SK-N-SH treated with all-trans-retinoic acid at 6 μM for 48 hours (cell line): ENCODE data around the gene PLCB4.

Source experiments
- ARNTL ChIP-seq: fragments of 450-650 bp; formaldehyde crosslinking; IDR thresholded peaks from 2 replicates; pipeline ENCODE4 v1.5.0; 2020; ENCODE audit warnings: low read depth, mild to moderate bottlenecking, moderate library complexity, borderline replicate concordance
- CSDC2 ChIP-seq: fragments of 250-450 bp; sonication (Bioruptor Pico); IDR thresholded peaks from 2 replicates; pipeline ENCODE4 v1.5.0; 2020; ENCODE audit warnings: mild to moderate bottlenecking, moderate library complexity
- CSRNP3 ChIP-seq: fragments of 250-450 bp; sonication (Bioruptor Pico); IDR thresholded peaks from 2 replicates; pipeline ENCODE4 v1.5.1; 2021; ENCODE audit warnings: mild to moderate bottlenecking, moderate library complexity
- OSR1 ChIP-seq: fragments of 250-450 bp; sonication (Bioruptor Pico); IDR thresholded peaks from 2 replicates; pipeline ENCODE4 v1.8.0; 2022; ENCODE audit warnings: moderate library complexity, mild to moderate bottlenecking, inconsistent platforms
- RARB ChIP-seq: fragments of 250-450 bp; sonication (Bioruptor Pico); IDR thresholded peaks from 2 replicates; pipeline ENCODE4 v1.8.0; 2021; ENCODE audit warnings: mild to moderate bottlenecking, moderate library complexity
- ZFP30 ChIP-seq: fragments of 450-650 bp; formaldehyde crosslinking; IDR thresholded peaks from 2 replicates; pipeline ENCODE4 v1.5.0; 2022; ENCODE audit warnings: mild to moderate bottlenecking, moderate library complexity
- ZNF70 ChIP-seq: fragments of 450-650 bp; formaldehyde crosslinking; IDR thresholded peaks from 2 replicates; pipeline ENCODE4 v1.5.0; 2020; ENCODE audit warnings: mild to moderate bottlenecking, moderate library complexity
- TF ChIP-seq, protein P1 (sequence below): fragments of 250-450 bp; sonication (Bioruptor Pico); IDR thresholded peaks from 2 replicates; pipeline ENCODE4 v1.5.1; 2020; ENCODE audit warnings: low read depth, mild to moderate bottlenecking, moderate library complexity
- TF ChIP-seq, protein P2 (sequence below): fragments of 250-450 bp; sonication (Bioruptor Pico); IDR thresholded peaks from 2 replicates; pipeline ENCODE4 v1.8.0; 2020; ENCODE audit warnings: mild to moderate bottlenecking, moderate library complexity, borderline replicate concordance

GRCh38 chr20:9409352-9409751 is 340.5 kb downstream of the PLCB4 start:
- no peak for TF ChIP-seq ARNTL (CRISPR knock-in tag)
- TF ChIP-seq, protein P1, sequence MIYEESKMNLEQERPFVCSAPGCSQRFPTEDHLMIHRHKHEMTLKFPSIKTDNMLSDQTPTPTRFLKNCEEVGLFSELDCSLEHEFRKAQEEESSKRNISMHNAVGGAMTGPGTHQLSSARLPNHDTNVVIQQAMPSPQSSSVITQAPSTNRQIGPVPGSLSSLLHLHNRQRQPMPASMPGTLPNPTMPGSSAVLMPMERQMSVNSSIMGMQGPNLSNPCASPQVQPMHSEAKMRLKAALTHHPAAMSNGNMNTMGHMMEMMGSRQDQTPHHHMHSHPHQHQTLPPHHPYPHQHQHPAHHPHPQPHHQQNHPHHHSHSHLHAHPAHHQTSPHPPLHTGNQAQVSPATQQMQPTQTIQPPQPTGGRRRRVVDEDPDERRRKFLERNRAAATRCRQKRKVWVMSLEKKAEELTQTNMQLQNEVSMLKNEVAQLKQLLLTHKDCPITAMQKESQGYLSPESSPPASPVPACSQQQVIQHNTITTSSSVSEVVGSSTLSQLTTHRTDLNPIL: no peak
- TF ChIP-seq RARB (CRISPR knock-in tag): no peak
- TF ChIP-seq ZFP30 (CRISPR knock-in tag): no peak
- TF ChIP-seq, protein P2, sequence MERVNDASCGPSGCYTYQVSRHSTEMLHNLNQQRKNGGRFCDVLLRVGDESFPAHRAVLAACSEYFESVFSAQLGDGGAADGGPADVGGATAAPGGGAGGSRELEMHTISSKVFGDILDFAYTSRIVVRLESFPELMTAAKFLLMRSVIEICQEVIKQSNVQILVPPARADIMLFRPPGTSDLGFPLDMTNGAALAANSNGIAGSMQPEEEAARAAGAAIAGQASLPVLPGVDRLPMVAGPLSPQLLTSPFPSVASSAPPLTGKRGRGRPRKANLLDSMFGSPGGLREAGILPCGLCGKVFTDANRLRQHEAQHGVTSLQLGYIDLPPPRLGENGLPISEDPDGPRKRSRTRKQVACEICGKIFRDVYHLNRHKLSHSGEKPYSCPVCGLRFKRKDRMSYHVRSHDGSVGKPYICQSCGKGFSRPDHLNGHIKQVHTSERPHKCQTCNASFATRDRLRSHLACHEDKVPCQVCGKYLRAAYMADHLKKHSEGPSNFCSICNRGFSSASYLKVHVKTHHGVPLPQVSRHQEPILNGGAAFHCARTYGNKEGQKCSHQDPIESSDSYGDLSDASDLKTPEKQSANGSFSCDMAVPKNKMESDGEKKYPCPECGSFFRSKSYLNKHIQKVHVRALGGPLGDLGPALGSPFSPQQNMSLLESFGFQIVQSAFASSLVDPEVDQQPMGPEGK (CRISPR knock-in tag): no peak
- TF ChIP-seq CSDC2 (CRISPR knock-in tag): no peak
- no peak for TF ChIP-seq OSR1 (CRISPR knock-in tag)
- no peak for TF ChIP-seq CSRNP3 (CRISPR knock-in tag)
- TF ChIP-seq ZNF70: no peak
